ENCODE results near the gene CDK5.
A peak's percentile ranks its signal among the peaks of the same experiment; 100 is the strongest.

DNA sequence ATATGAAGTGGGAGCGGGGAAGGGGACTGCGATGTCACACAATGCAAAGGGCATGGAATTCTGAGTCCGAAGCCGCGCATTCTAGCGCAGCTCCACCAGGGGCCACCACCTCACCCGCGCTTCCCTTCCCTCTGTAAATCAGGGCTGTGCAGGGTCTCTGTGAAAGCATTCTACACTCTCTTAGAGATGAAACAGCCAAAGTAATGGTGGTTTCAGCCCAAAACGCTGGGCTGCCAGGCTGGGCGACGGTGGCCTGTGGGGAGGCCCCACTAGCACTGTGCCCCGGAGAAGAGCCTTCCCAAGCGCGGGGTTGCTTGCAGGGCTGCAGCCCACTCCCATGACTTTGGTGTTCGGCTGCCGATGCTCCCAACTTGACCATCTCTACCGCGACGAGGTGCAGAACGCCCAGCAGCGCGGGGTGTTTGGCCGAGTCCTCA is 44.8 kb downstream of the CDK5 start:
- TF ChIP-seq, protein P1, sequence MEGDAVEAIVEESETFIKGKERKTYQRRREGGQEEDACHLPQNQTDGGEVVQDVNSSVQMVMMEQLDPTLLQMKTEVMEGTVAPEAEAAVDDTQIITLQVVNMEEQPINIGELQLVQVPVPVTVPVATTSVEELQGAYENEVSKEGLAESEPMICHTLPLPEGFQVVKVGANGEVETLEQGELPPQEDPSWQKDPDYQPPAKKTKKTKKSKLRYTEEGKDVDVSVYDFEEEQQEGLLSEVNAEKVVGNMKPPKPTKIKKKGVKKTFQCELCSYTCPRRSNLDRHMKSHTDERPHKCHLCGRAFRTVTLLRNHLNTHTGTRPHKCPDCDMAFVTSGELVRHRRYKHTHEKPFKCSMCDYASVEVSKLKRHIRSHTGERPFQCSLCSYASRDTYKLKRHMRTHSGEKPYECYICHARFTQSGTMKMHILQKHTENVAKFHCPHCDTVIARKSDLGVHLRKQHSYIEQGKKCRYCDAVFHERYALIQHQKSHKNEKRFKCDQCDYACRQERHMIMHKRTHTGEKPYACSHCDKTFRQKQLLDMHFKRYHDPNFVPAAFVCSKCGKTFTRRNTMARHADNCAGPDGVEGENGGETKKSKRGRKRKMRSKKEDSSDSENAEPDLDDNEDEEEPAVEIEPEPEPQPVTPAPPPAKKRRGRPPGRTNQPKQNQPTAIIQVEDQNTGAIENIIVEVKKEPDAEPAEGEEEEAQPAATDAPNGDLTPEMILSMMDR (IDR thresholded peaks at IDR 0.05 in 2 of 3, conservative IDR thresholded peaks at IDR 0.05 in 1 of 3; ENCODE audit: control insufficient read depth in 2 of 3, extremely low read depth in 1 of 3, insufficient read depth in 1 of 3, low read depth in 3 of 3, low read length in 3 of 3), result peak; percentile 36 to 42 (median 38); a peak in 5 of 6 replicates
- no peak for TF ChIP-seq ZNF274 (IDR thresholded peaks at IDR 0.05; ENCODE audit: insufficient read depth, insufficient read length)
- TF ChIP-seq CREB1 (IDR thresholded peaks at IDR 0.05; ENCODE audit: low read depth), result no peak
- TF ChIP-seq ASH2L (IDR thresholded peaks at IDR 0.05; ENCODE audit: borderline replicate concordance, low read depth), result no peak
- TF ChIP-seq STAT3 (IDR thresholded peaks at IDR 0.05; ENCODE audit: low read depth, low read length), result no peak
- TF ChIP-seq SRF (IDR thresholded peaks at IDR 0.05; ENCODE audit: low read depth in 2 of 2, low read length in 2 of 2), result no peak
- TF ChIP-seq EZH2 (IDR thresholded peaks at IDR 0.05; ENCODE audit: borderline replicate concordance, control insufficient read depth, low read depth, low read length), result no peak
